Activated CD8-positive, alpha-beta memory T cell treated with anti-CD3 and anti-CD28 coated beads, Interleukin-2, amount 50 U/mL, for 24 hours (primary cell): ENCODE measurements around the gene FOLR1.

Experiments
- DNase-seq: peaks from one replicate; pipeline ENCODE4 v3.0.0-alpha.2; 2020; ENCODE audit errors: extremely low read depth

FOLR1 gene

GRCh38 chr11:72235351-72236057, 43.6 kb downstream of the FOLR1 start:
- DNase-seq: no peak

- DNase-seq: no peak
These were observed 44.2 kb downstream of the FOLR1 start for GRCh38 chr11:72236083-72236697.

- DNase-seq: no peak
These were observed 44.8 kb downstream of the FOLR1 start for GRCh38 chr11:72236774-72237111.

- no peak for DNase-seq
These were observed 45.4 kb downstream of the FOLR1 start for GRCh38 chr11:72237112-72237931.

- DNase-seq: no peak
These were observed 46.1 kb downstream of the FOLR1 start for GRCh38 chr11:72238040-72238450.

- DNase-seq: no peak
These were observed 46.8 kb downstream of the FOLR1 start for GRCh38 chr11:72238492-72239312.

GRCh38 chr11:72239313-72239848, 47.4 kb downstream of the FOLR1 start:
- no peak for DNase-seq

- no peak for DNase-seq
These were observed 48.0 kb downstream of the FOLR1 start for GRCh38 chr11:72239849-72240460.

GRCh38 chr11:72240461-72241290, 48.7 kb downstream of the FOLR1 start:
- DNase-seq: no peak

- DNase-seq: no peak
These were observed 49.4 kb downstream of the FOLR1 start for GRCh38 chr11:72241291-72241781.

GRCh38 chr11:72242141-72242540, 50.2 kb downstream of the FOLR1 start:
- no peak for DNase-seq

- DNase-seq: no peak
These were observed 51.5 kb downstream of the FOLR1 start for GRCh38 chr11:72243173-72244059.

GRCh38 chr11:72244060-72244360, 52.1 kb downstream of the FOLR1 start, which contains the start of gene PHOX2A:
Gene PHOX2A, minus strand, starts transcription at chr11:72244176. Its CDS starts 172 bp downstream, at chr11:72244004.
- no peak for DNase-seq

- DNase-seq: no peak
These were observed 52.7 kb downstream of the FOLR1 start for GRCh38 chr11:72244361-72245262.

- no peak for DNase-seq
These were observed 53.4 kb downstream of the FOLR1 start for GRCh38 chr11:72245263-72245816.
